GM21360 (cell line): ENCODE measurements around the gene FBN3.
"Not testable (repeated sequence)": the region's sequence is repeated elsewhere in the genome, so short reads cannot be mapped to it uniquely, and the experiment has no call there.

Experiments used
- ATAC-seq: cut with Tn5 transposase; IDR thresholded peaks from one replicate; pipeline ENCODE4 v1.9.1; 2021; ENCODE audit warnings: mild to moderate bottlenecking, moderate library complexity; ENCODE audit not compliant: unreplicated experiment

FBN3 gene

GRCh38 chr19:8025316-8025715 lies 124.1 kb downstream of the FBN3 start:
- ATAC-seq = no peak

DNA sequence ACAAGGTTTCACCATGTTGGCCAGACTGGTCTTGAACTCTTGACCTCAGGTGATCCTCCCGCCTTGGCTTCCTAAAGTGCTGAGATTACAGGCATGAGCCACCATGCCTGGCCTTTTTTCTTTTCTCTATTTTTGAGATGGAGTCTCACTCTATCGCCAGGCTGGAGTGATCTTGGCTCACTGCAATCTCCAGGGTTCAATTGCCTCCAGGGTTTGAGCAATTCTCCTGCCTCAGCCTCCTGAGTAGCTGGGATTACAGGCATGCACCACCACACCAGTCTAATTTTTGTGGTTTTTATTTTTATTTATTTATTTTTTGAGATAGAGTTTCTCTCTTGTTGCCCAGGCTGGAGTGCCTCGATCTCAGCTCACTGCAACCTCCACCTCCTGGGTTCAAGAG lies 125.1 kb downstream of the FBN3 start:
- ATAC-seq = not testable (repeated sequence)

GRCh38 chr19:8023371-8023770 lies 126.0 kb downstream of the FBN3 start:
- ATAC-seq = no peak

GRCh38 chr19:8022275-8022674 lies 127.1 kb downstream of the FBN3 start:
- ATAC-seq = no peak

- no peak for ATAC-seq
These were observed 128.0 kb downstream of the FBN3 start for GRCh38 chr19:8021374-8021773.

DNA sequence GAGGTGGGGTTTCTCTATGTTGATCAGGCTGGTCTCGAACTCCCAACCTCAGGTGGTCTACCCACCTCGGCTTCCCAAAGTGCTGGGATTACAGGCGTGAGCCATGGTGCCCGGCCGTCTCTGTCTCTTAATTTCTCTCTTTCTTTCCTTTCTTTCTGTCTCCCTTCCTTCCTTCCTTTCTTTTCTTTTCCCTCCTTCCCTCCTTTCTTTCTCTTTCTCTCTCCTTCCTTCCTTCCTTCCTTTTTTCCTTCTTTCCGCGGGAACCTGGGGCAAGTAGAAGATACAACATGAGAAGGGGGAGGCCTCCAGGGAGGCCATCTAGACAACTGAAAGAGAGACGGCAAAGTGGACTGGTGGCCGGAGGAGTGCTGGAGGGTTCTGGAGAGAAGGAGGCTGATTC lies 128.7 kb downstream of the FBN3 start:
- ATAC-seq = no peak

GRCh38 chr19:8017808-8018207 lies 131.6 kb downstream of the FBN3 start:
- no peak for ATAC-seq
